ENCODE measurements around the gene PTPN13. TPM values are rescaled to one million over a fixed set of nuclear protein-coding genes. Genes with fewer than 3 reads are reported as not detected.

The PTPN13 gene
- total and polyA plus RNA-seq, 4 donors = 0.36 to 3.2 (median 1.2) TPM

GRCh38 chr4:86679441-86679840 is 85.3 kb downstream of the PTPN13 start:
- H3K27me3 ChIP-seq (ENCODE audit: control insufficient read depth in 4 of 4, insufficient read depth in 4 of 4, low read length in 3 of 4) = no peaks in the 10 kb centered on the region
- H3K4me1 ChIP-seq (ENCODE audit: control insufficient read depth in 4 of 4, insufficient read depth in 4 of 4, low read length in 3 of 4) = no peaks in the 10 kb centered on the region
- no peak overlapping the region for H3K27ac ChIP-seq (ENCODE audit: low read depth in 1 of 2, low read length in 2 of 2)
- no peak for DNase-seq (ENCODE audit: low spot score)
- H3K4me3 ChIP-seq (ENCODE audit: low read depth in 1 of 3, low read length in 3 of 3) = no peak overlapping the region
- TF ChIP-seq RXRA (IDR thresholded peaks at IDR 0.05) (no peak), JUND (IDR thresholded peaks at IDR 0.05) (no peak), RAD21 (IDR thresholded peaks at IDR 0.05) (no peak), MAX (IDR thresholded peaks at IDR 0.05) (no peak), ATF3 (IDR thresholded peaks at IDR 0.05) (no peak), NR2F2 (IDR thresholded peaks at IDR 0.05) (no peak), FOXA2 (IDR thresholded peaks at IDR 0.05) (no peak), TAF1 (conservative IDR thresholded peaks at IDR 0.05) (no peak), SP1 (IDR thresholded peaks at IDR 0.05) (no peak)
- H3K9ac ChIP-seq (ENCODE audit: low read depth in 1 of 2, low read length in 2 of 2) = no peak overlapping the region
- WGBS = 94% methylated on average over 2 of the region's 2 CpGs
- H3K9me3 ChIP-seq (ENCODE audit: control insufficient read depth in 4 of 4, low read length in 3 of 4) = no peaks in the 10 kb centered on the region
- H3K36me3 ChIP-seq (ENCODE audit: control insufficient read depth in 4 of 4, insufficient read depth in 3 of 4, low read depth in 1 of 4, low read length in 3 of 4) = no peaks in the 10 kb centered on the region

GRCh38 chr4:86683167-86683566 is 89.1 kb downstream of the PTPN13 start:
- H3K27me3 ChIP-seq (ENCODE audit: control insufficient read depth in 4 of 4, insufficient read depth in 4 of 4, low read length in 3 of 4) = no peaks in the 10 kb centered on the region
- WGBS = 79% methylated on average over 2 of the region's 2 CpGs

GRCh38 chr4:86683983-86684382 is 89.9 kb downstream of the PTPN13 start:
- Histone ChIP-seq H3K27ac (ENCODE audit: low read depth in 1 of 2, low read length in 2 of 2) (no peak overlapping the region), H3K36me3 (ENCODE audit: control insufficient read depth in 4 of 4, insufficient read depth in 3 of 4, low read depth in 1 of 4, low read length in 3 of 4) (no peaks in the 10 kb centered on the region), H3K9me3 (ENCODE audit: control insufficient read depth in 4 of 4, low read length in 3 of 4) (no peaks in the 10 kb centered on the region), H3K4me1 (ENCODE audit: control insufficient read depth in 4 of 4, insufficient read depth in 4 of 4, low read length in 3 of 4) (no peaks in the 10 kb centered on the region), H3K9ac (ENCODE audit: low read depth in 1 of 2, low read length in 2 of 2) (no peak overlapping the region), H3K27me3 (ENCODE audit: control insufficient read depth in 4 of 4, insufficient read depth in 4 of 4, low read length in 3 of 4) (no peaks in the 10 kb centered on the region), H3K4me3 (ENCODE audit: low read depth in 1 of 3, low read length in 3 of 3) (no peak overlapping the region)
- TF ChIP-seq ZBTB33 (IDR thresholded peaks at IDR 0.05) (no peak), JUND (IDR thresholded peaks at IDR 0.05) (no peak), ATF3 (IDR thresholded peaks at IDR 0.05) (no peak), YY1 (IDR thresholded peaks at IDR 0.05) (no peak), RAD21 (IDR thresholded peaks at IDR 0.05) (no peak), GABPA (IDR thresholded peaks at IDR 0.05 in 1 of 2, conservative IDR thresholded peaks at IDR 0.05 in 1 of 2) (no peak), TAF1 (conservative IDR thresholded peaks at IDR 0.05) (no peak), EGR1 (IDR thresholded peaks at IDR 0.05; ENCODE audit: low read depth in 2 of 2) (no peak), CTCF (IDR thresholded peaks at IDR 0.05; ENCODE audit: low read depth, low read length, missing input control) (no peak), MAX (IDR thresholded peaks at IDR 0.05) (no peak), RXRA (IDR thresholded peaks at IDR 0.05) (no peak)
- DNase-seq (ENCODE audit: low spot score) = no peak
- WGBS = 86% methylated on average over 2 of the region's 2 CpGs

More at GRCh38 chr4:86683167-86683566, 89.1 kb downstream of the PTPN13 start:
- no peak for DNase-seq (ENCODE audit: low spot score)
- TF ChIP-seq SP1 (IDR thresholded peaks at IDR 0.05) = no peak
- Histone ChIP-seq H3K4me3 (ENCODE audit: low read depth in 1 of 3, low read length in 3 of 3) (no peak overlapping the region), H3K9me3 (ENCODE audit: control insufficient read depth in 4 of 4, low read length in 3 of 4) (no peaks in the 10 kb centered on the region), H3K36me3 (ENCODE audit: control insufficient read depth in 4 of 4, insufficient read depth in 3 of 4, low read depth in 1 of 4, low read length in 3 of 4) (no peaks in the 10 kb centered on the region), H3K4me1 (ENCODE audit: control insufficient read depth in 4 of 4, insufficient read depth in 4 of 4, low read length in 3 of 4) (no peaks in the 10 kb centered on the region), H3K9ac (ENCODE audit: low read depth in 1 of 2, low read length in 2 of 2) (no peak overlapping the region), H3K27ac (ENCODE audit: low read depth in 1 of 2, low read length in 2 of 2) (no peak overlapping the region)

Measured in liver (tissue), 9 donors.